ENCODE data around the gene TNFAIP8L3.
"Not testable (repeated sequence)": the region's sequence is repeated elsewhere in the genome, so short reads cannot be mapped to it uniquely, and the experiment has no call there.

TNFAIP8L3 gene

DNA sequence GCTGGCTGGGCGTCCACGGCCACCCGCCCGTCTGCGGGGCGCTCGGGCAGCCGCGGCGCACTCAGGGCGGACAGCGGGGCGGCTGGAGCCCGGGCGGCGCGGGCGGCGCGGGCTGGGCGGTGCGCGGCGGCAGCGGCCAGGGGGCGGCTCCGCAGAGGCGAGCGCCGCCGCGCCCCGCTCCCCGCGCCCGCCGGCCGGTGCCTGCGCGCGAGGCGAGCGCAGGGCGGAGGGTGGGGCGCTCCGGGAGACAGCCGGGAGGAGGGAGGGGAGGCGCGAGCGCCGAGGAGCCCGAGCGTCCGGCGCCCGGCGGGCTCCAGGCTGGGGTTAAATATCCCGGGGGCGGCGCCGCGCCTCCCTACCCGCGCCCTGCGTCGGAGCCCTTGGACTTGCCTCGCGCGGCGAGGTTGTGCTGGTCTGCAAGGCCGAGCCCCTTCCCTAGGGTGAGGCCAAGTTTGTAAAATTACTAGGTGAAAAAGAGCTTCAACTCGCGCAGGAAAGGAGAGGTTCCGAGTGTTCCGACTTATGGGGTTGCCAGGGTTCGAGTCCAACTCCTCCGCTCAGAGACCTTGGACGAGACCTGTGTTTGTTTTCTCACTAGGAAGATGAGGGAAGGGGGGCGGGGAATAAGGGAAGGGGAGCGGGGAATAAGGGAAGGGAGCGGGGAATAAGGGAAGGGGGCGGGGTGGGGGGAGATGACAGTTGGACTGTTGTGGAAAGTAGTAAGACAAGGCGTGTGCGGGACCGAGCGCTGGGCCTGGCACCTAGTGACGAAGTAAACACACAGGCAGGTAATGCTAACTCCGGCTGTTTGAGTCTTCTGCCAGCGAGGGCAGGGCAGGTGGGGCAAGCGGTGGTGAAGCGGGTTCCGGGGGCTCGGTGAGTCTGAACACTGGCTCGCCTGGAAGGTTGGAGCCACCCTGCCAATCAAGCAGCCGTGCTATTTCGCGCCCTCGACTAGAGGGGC lies at the start of gene TNFAIP8L3:
Gene TNFAIP8L3, minus strand, starts transcription at position 301 of the 964 bp plus-strand sequence. CDS start 311 bp downstream, outside the sequence.
- TF ChIP-seq, protein P1, sequence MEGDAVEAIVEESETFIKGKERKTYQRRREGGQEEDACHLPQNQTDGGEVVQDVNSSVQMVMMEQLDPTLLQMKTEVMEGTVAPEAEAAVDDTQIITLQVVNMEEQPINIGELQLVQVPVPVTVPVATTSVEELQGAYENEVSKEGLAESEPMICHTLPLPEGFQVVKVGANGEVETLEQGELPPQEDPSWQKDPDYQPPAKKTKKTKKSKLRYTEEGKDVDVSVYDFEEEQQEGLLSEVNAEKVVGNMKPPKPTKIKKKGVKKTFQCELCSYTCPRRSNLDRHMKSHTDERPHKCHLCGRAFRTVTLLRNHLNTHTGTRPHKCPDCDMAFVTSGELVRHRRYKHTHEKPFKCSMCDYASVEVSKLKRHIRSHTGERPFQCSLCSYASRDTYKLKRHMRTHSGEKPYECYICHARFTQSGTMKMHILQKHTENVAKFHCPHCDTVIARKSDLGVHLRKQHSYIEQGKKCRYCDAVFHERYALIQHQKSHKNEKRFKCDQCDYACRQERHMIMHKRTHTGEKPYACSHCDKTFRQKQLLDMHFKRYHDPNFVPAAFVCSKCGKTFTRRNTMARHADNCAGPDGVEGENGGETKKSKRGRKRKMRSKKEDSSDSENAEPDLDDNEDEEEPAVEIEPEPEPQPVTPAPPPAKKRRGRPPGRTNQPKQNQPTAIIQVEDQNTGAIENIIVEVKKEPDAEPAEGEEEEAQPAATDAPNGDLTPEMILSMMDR (IDR thresholded peaks at IDR 0.05; ENCODE audit: unreplicated experiment in 3 of 3): no peak
- Mint-ChIP-seq H3K27me3 (ENCODE audit: low read depth) (peaks cover 94% of the 10 kb centered on the region), H3K4me1 (no peaks in the 10 kb centered on the region), H3K36me3 (ENCODE audit: low read depth) (no peaks in the 10 kb centered on the region), H3K27ac (no peak within 1 kb of the TSS), H3K4me3 (peak within 1 kb of the TSS; percentile 81 to 87 (median 83)), H3K9me3 (no peaks in the 10 kb centered on the region)

DNA sequence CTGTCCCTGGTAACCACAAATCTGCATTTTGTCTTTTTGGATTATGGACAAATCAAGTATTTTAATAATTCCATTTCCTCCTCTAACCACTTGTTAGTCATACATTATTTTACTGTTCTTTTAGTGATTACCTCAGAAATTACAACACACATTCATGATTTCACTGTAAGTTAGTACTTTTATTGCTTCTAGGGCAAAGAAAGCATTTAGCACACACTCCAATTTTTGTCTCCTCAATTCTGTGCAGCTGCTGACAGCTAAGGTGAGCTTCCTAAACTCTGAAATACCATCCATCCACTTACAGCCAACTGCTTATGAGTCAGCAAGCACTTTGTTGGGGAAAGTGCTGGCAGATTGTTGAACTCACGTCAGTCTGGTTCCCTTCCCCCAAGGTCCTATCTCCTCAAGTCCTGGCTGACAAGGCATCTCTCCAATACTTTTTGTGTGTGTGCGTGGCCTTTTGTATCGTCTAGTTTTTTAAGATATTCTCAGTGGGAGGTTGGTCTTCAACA lies 49.4 kb upstream of the TNFAIP8L3 start:
- H3K4me1 Mint-ChIP-seq: no peaks in the 10 kb centered on the region
- no peak overlapping the region for H3K4me3 Mint-ChIP-seq
- peaks cover 12% of the 10 kb centered on the region for H3K9me3 Mint-ChIP-seq
- TF ChIP-seq, protein P1 (IDR thresholded peaks at IDR 0.05; ENCODE audit: unreplicated experiment in 3 of 3): no peak
- no peaks in the 10 kb centered on the region for H3K36me3 Mint-ChIP-seq (ENCODE audit: low read depth)
- H3K27ac Mint-ChIP-seq: no peak overlapping the region
- H3K27me3 Mint-ChIP-seq (ENCODE audit: low read depth): peaks cover 3% of the 10 kb centered on the region

DNA sequence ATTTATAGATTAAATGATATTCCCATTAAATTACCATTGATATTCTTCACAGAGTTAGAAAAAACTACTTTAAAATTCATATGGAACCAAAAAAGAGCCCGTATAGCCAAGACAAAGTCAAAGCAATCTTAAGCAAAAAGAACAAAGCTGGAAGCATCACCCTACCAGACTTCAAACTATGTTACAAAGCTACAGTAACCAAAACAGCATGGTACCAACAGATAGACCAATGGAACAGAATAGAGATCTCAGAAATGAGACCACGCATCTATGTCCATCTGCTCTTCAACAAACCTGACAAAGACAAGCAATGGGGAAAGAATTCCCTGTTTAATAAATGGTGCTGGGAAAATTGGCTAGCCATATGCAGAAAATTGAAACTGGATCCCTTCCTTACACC lies 45.6 kb upstream of the TNFAIP8L3 start:
- H3K4me1 Mint-ChIP-seq; H3K27ac Mint-ChIP-seq; H3K27me3 Mint-ChIP-seq (ENCODE audit: low read depth); H3K4me3 Mint-ChIP-seq; H3K36me3 Mint-ChIP-seq (ENCODE audit: low read depth): not testable (repeated sequence)
- H3K9me3 Mint-ChIP-seq: peaks cover 12% of the 10 kb centered on the region

DNA sequence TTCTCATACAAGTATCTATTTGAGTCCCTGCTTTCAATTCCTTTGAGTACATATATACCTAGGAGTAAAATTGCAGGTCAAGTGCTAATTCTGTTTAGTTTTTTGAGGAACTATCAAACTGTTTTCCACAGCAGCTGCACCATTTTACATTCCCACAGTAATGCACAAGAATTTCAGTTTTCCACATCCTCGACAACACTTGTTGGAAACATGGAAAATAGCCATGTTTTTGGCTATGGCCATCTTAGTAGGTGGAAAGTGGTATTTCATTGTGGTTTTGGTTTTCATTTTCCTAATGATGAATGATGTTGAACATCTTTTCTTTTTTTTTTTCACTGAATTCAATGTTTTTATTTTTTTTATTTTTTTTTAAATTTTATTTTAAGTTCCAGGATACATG lies 44.4 kb upstream of the TNFAIP8L3 start:
- TF ChIP-seq, protein P1 (IDR thresholded peaks at IDR 0.05; ENCODE audit: unreplicated experiment in 3 of 3): no peak

DNA sequence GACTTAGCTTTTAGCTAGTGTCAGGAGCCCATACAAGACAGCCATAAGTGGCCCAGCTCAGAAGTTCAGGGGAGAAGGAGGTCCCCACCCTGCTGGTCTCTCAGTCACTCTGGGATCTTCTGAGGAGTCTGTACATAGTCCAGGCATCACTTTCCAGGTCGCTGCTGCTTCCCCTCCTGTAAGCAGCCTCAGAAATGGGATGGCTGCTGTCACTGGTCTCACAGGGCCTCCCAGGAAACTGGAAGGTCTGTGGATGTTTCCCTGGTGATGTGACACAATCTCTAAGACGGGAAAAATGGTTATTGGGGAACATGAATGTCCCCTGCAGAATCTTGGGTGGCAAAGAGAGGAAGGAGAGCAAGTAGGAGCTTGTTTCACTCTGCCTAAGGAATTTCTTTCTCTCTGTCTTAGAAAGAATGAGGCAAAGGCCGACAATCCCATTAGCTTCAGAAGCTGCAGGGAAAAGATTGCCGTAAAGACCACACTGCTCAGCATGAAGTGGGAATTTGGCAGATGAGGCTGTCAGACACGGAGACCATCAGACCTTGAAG lies 43.2 kb upstream of the TNFAIP8L3 start:
- TF ChIP-seq, protein P1 (IDR thresholded peaks at IDR 0.05; ENCODE audit: unreplicated experiment in 3 of 3): no peak
- Mint-ChIP-seq H3K36me3 (ENCODE audit: low read depth) (no peaks in the 10 kb centered on the region), H3K4me1 (no peaks in the 10 kb centered on the region), H3K4me3 (no peak overlapping the region), H3K27ac (no peak overlapping the region), H3K27me3 (ENCODE audit: low read depth) (peaks cover 4% of the 10 kb centered on the region), H3K9me3 (peaks cover 12% of the 10 kb centered on the region)

More for the DNA sequence above, 44.4 kb upstream of the TNFAIP8L3 start:
- no peak overlapping the region for H3K4me3 Mint-ChIP-seq
- H3K4me1 Mint-ChIP-seq: no peaks in the 10 kb centered on the region
- no peaks in the 10 kb centered on the region for H3K36me3 Mint-ChIP-seq (ENCODE audit: low read depth)
- peaks cover 4% of the 10 kb centered on the region for H3K27me3 Mint-ChIP-seq (ENCODE audit: low read depth)
- H3K9me3 Mint-ChIP-seq: peaks cover 12% of the 10 kb centered on the region
- H3K27ac Mint-ChIP-seq: no peak overlapping the region

DNA sequence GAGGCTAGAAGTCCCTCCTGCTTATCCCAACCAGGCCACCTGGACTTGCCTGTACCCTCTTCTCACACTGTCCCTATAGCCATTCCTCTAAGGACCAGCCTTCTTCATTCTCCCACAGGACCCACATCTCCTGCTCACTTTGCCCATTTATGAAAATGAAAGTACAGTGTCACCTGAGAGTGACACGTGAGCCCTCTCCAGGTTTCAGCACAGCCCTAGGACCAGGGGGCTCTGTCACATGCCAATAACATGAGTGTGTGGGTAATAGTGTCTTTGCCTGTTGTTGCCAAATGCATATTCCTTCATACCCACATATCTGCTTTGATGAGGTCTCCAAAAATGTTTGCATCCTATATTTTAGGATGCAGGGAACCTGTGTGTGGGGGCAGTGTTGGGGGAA lies 42.3 kb upstream of the TNFAIP8L3 start:
- H3K4me3 Mint-ChIP-seq: no peak overlapping the region
- peaks cover 10% of the 10 kb centered on the region for H3K9me3 Mint-ChIP-seq
- H3K36me3 Mint-ChIP-seq (ENCODE audit: low read depth): no peaks in the 10 kb centered on the region
- H3K27ac Mint-ChIP-seq: no peak overlapping the region
- TF ChIP-seq, protein P1 (IDR thresholded peaks at IDR 0.05; ENCODE audit: unreplicated experiment in 3 of 3): no peak
- H3K4me1 Mint-ChIP-seq: no peaks in the 10 kb centered on the region
- peaks cover 4% of the 10 kb centered on the region for H3K27me3 Mint-ChIP-seq (ENCODE audit: low read depth)

Data from nephron (organoid).